ENCODE results near the gene MGAT4B.

MGAT4B gene

GRCh38 chr5:179788193-179788854 lies 18.3 kb downstream of the MGAT4B start:
- DNase-seq (ENCODE audit: low read depth) = no peak
- H3K4me3 ChIP-seq (ENCODE audit: control insufficient read depth, low read depth, low read length) = no peak overlapping the region
- no peak for TF ChIP-seq CTCF (IDR thresholded peaks at IDR 0.05; ENCODE audit: control insufficient read depth, insufficient read depth, low read depth, low read length, missing control alignments)

GRCh38 chr5:179786861-179787260 lies 19.8 kb downstream of the MGAT4B start:
- no peak overlapping the region for H3K4me3 ChIP-seq (ENCODE audit: control insufficient read depth, low read depth, low read length)
- TF ChIP-seq CTCF (IDR thresholded peaks at IDR 0.05; ENCODE audit: control insufficient read depth, insufficient read depth, low read depth, low read length, missing control alignments) = no peak
- DNase-seq (ENCODE audit: low read depth) = no peak

- no peak for DNase-seq (ENCODE audit: low read depth)
- TF ChIP-seq CTCF (IDR thresholded peaks at IDR 0.05; ENCODE audit: control insufficient read depth, insufficient read depth, low read depth, low read length, missing control alignments) = no peak
- H3K4me3 ChIP-seq (ENCODE audit: control insufficient read depth, low read depth, low read length) = no peak overlapping the region
These were observed 23.5 kb downstream of the MGAT4B start for GRCh38 chr5:179783128-179783527.

- TF ChIP-seq CTCF (IDR thresholded peaks at IDR 0.05; ENCODE audit: control insufficient read depth, insufficient read depth, low read depth, low read length, missing control alignments) = no peak
- DNase-seq (ENCODE audit: low read depth) = no peak
- H3K4me3 ChIP-seq (ENCODE audit: control insufficient read depth, low read depth, low read length) = no peak overlapping the region
These were observed 24.8 kb downstream of the MGAT4B start for GRCh38 chr5:179781846-179782245.

- DNase-seq (ENCODE audit: low read depth) = no peak
- TF ChIP-seq CTCF (IDR thresholded peaks at IDR 0.05; ENCODE audit: control insufficient read depth, insufficient read depth, low read depth, low read length, missing control alignments) = no peak
These were observed 26.3 kb downstream of the MGAT4B start for GRCh38 chr5:179780362-179780761.

GRCh38 chr5:179779826-179780225 lies 26.8 kb downstream of the MGAT4B start:
- TF ChIP-seq CTCF (IDR thresholded peaks at IDR 0.05; ENCODE audit: control insufficient read depth, insufficient read depth, low read depth, low read length, missing control alignments) = no peak
- no peak for DNase-seq (ENCODE audit: low read depth)
- H3K4me3 ChIP-seq (ENCODE audit: control insufficient read depth, low read depth, low read length) = no peak overlapping the region

More at GRCh38 chr5:179780362-179780761, 26.3 kb downstream of the MGAT4B start:
- H3K4me3 ChIP-seq (ENCODE audit: control insufficient read depth, low read depth, low read length) = no peak overlapping the region
